ENCODE measurements around the gene HDAC8.

- TF ChIP-seq, protein P1, sequence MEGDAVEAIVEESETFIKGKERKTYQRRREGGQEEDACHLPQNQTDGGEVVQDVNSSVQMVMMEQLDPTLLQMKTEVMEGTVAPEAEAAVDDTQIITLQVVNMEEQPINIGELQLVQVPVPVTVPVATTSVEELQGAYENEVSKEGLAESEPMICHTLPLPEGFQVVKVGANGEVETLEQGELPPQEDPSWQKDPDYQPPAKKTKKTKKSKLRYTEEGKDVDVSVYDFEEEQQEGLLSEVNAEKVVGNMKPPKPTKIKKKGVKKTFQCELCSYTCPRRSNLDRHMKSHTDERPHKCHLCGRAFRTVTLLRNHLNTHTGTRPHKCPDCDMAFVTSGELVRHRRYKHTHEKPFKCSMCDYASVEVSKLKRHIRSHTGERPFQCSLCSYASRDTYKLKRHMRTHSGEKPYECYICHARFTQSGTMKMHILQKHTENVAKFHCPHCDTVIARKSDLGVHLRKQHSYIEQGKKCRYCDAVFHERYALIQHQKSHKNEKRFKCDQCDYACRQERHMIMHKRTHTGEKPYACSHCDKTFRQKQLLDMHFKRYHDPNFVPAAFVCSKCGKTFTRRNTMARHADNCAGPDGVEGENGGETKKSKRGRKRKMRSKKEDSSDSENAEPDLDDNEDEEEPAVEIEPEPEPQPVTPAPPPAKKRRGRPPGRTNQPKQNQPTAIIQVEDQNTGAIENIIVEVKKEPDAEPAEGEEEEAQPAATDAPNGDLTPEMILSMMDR (conservative IDR thresholded peaks at IDR 0.05; ENCODE audit: low read length) = no peak
- no peak for TF ChIP-seq EZH2phosphoT487 (IDR thresholded peaks at IDR 0.05; ENCODE audit: borderline replicate concordance)
These were observed 85.0 kb downstream of the HDAC8 start for GRCh38 chrX:72487661-72488060.

All from Loucy (cell line).